HG03039 (cell line): ENCODE data around the gene TMEM260.

Experiments
- ATAC-seq: cut with Tn5 transposase; IDR thresholded peaks from one replicate; pipeline ENCODE4 v1.9.1; 2021; ENCODE audit warnings: mild to moderate bottlenecking, moderate library complexity; ENCODE audit not compliant: unreplicated experiment

The TMEM260 gene

DNA sequence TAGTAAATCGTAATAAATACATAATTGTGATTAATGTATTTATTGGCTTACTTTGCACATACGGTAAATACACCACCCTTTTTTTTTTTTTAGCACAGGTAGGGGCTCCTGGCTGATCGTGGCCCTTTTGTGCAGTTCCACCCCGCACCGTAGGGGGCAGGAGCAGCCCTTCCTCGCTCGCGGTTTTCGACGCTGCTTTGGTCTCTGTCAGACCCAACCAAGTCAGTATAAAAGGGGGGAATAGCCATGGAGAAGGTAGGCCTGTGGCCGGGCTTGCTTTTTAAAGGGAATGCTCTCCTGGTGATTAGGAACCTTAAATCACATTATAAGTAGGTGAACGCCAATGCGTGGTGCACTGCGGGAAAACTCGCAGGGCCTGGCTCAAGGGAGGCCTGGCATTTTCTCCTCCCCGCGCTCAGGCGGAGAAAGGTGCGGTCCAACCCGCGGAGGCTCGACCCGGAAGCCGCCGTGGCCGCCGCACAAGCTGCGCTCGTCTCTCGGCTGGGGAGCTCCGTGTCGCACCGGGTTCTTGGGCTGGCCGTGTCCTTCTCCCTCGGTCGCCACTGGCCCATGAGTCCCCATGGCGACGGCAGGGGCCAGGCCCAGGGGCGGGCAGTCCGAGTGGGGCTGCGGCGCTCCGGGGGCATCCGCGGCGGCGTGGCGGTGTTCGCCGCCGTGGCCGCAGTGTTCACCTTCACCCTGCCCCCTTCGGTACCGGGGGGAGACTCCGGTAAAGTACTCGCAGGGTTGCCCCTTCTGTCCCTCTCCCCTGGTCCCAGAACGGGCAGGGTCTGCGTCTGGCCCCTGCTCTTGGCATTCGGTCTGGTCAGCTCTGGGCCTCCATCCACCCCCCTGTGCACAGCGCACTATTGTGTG lies at the start of gene TMEM260:
Gene TMEM260 (plus strand): TSS at position 454 of the 876 bp plus-strand sequence. CDS start 117 bp downstream, at position 571.
- peak; percentile 89 for ATAC-seq

DNA sequence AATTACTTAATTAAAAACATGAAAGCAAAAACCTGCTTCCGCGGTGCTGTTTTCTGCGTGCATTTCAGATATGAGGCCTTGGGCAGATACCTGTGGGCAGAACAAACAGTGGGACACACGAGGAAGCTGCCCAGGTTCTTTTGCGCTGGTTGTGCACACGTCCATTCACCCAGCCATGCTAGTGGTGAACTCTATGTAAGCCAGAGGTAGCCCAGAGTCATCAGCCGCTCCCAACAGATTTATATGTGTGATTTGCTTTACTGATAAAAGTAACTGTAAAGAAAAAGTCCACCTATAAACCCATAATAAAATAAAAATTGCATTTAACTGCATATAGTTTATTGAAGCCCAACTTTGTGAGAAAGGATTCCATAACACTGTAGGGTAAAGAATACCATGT lies 47.1 kb upstream of the TMEM260 start:
- no peak for ATAC-seq

DNA sequence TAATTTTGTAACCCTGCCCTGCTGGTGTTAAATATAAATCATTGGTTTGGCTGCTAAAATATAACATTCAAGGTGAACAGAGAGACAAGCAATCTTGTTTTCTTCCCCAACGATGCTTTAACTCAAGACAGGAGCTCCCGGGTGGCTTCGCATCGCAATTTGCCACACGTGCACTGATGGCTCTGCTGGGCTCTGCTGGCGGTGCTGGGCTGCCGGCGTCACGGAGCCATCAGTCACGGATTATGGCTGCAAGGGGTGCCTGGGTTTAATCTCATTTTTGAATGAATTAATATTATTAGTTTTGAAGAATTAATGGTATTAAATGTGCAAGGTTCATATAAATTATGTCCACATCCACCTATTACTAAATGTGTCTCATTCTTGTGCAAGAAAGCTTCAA lies 44.9 kb upstream of the TMEM260 start:
- no peak for ATAC-seq

GRCh38 chr14:56539862-56540261 lies 39.7 kb upstream of the TMEM260 start:
- ATAC-seq, result no peak

DNA sequence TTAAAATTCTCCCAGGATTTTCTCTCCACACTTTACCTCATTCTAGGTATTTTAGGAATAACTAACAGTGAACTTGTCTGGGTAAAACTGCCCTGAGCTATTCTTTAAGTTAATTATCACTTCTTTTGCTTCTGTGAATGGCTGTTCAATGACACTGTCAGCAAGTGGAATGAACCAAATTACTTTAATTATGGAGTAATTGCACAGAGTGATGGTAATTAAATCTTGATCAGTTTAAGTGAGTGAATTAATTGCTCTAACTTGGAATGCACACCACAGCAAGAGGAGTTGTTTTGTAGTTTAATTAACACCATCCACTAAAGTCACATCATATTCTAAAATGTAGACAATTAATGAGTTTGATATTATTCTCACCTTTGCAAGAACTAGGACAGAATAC lies 36.2 kb upstream of the TMEM260 start:
- ATAC-seq, result no peak

- no peak for ATAC-seq
Measured at GRCh38 chr14:56549721-56550120, 29.9 kb upstream of the TMEM260 start.

DNA sequence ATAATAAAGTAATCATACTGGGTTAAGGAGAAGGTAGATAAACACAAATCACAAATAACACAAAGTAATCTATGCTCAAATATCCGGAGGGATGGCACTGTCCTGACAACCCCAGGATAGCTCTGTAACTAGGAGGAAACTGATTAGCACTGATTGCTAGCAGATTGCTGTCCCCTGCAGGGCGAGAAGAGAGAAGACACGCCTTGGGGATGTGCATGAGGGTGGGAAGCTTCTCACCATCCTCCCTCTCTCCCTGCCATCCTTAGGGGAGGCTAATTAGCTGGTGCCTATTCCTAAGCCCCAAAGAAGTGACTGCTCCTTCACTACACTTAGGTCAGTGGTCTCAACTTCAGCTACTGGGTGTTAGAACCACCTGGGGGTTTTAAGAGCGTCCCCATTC lies 27.0 kb upstream of the TMEM260 start:
- ATAC-seq, result no peak

DNA sequence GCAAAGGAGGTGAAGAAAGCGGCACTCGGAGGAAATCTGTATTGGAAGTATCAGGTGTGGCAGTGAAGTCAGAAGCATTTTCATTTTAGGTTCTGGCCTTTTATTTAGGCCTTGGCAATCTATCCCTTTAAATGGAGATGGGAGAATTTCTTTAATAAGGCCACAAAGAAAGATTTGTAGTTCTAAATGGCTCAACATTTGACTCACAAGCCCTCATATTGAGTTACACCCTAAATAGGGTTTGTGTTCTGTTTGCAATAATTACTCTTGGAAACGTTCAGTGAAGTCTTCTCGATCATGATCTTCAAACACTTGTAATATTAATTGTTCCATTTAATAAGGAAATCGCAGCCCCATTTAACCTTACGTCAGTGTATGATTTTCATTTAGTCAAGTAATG lies 25.3 kb upstream of the TMEM260 start:
- no peak for ATAC-seq

GRCh38 chr14:56555921-56556570 lies 23.6 kb upstream of the TMEM260 start:
- ATAC-seq, result no peak

- ATAC-seq, result no peak
Measured at GRCh38 chr14:56559182-56559581, 20.4 kb upstream of the TMEM260 start.

GRCh38 chr14:56561606-56562005 lies 18.0 kb upstream of the TMEM260 start:
- no peak for ATAC-seq

- no peak for ATAC-seq
Measured at GRCh38 chr14:56562883-56563282, 16.7 kb upstream of the TMEM260 start.

GRCh38 chr14:56569174-56569573 lies 10.4 kb upstream of the TMEM260 start:
- no peak for ATAC-seq

- no peak for ATAC-seq
Measured at GRCh38 chr14:56570295-56570694, 9.3 kb upstream of the TMEM260 start.

DNA sequence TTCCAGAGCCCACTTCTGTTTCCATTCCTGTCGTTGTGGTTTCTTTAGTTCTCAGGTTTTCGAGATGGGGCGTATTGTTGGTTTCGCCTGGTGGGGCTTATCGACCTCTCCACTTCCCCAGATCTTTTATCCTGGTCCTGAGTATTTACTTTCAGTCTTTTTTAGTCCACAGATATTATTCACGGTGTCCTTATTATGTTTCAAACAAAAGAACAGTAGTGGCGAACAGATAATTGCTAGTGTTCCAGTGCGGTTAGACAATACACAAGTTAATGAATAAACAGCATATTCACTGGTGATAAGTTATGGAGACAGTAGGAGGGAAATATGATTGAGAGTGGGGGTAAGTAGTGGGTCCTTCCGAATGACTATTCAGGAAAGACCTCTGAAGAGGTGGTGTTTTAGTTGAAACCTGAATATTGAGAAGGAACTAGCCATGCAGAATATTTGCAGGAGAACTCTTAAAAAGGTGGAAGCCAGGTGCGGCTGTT lies 668 bp downstream of the TMEM260 start:
- ATAC-seq, result peak; percentile 17

DNA sequence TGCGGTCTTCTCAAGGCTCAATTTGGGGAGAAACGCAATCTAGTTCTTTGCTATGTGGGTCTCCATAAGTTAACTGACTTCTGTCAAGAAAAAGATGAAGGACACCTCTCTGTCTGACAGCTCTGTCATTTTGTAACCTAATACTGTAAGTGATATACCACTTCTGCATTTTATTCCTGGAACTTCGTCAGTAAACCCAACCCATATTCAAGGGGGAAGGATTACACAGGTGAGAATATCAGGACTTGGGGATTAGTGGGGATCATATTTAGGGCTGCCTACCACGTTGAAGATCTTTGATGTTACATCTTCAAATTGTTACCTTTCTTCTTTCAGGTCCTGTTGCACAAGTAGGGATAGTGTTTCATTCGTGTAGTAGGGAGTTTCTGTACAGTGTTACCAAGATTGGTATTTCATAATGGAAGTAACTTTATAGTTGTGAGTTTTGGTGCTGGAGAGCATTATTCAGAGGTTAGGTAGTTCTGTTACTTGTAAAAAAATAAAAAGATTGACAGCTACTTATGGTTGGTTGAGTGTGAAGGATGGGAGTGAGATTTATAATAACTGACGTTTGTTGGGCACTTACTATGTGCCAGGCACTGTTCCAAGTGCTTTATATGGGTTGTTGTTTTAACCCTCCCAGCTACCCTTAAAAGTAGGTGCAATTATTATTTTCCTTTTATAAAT lies 1.6 kb downstream of the TMEM260 start:
- no peak for ATAC-seq

DNA sequence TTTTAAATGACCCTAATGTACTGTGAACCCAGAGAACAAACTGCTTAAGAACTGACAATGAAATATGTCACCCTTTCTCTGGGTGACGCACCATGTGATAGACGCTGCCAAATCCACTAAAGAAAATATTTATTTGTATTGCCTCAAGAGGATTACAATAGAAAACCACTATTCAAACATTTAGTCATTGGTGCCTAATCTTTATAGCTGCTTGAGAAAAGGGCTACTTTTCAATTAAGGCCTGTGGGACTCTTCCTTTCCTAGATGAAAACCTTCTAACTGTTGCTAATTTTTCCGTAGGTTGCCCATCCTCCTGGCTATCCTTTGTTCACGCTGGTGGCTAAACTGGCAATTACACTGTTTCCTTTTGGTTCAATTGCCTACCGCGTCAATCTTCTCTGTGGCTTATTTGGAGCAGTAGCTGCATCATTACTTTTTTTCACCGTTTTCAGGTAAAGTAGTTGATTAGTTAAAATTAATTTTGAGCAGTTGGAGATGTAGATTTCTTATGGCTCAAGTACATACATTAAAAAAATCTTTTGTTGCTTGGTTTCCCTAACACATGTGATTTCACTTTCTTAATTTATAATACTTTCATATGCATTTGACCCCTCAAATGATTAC lies 6.0 kb downstream of the TMEM260 start:
- ATAC-seq, result no peak

DNA sequence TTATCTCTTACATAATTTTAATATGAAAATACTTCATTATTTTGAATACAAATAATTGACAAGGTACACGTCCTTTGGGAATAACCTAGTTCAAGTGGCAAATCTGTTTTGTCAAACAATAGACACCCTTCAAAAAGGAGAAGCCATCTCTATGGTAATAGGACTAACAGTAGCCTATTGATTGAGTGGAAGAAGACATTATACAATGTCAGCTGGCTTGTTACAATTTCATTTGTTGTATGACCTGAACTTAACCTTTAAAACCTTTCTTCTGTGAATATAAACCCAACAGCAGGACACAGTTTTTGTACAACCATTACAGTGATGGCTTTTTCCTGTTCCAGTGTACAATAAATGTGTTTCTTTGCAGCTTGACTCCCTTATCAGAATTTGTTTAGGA lies 8.1 kb downstream of the TMEM260 start:
- ATAC-seq, result no peak

- ATAC-seq, result no peak
Measured at GRCh38 chr14:56590535-56590960, 10.9 kb downstream of the TMEM260 start.

GRCh38 chr14:56592746-56593544 lies 13.3 kb downstream of the TMEM260 start:
- ATAC-seq, result no peak
